ENCODE data around the gene UGT3A2. TPM values are rescaled to one million over a fixed set of nuclear protein-coding genes. Genes with fewer than 3 reads are reported as not detected.

Gene UGT3A2, protein sequence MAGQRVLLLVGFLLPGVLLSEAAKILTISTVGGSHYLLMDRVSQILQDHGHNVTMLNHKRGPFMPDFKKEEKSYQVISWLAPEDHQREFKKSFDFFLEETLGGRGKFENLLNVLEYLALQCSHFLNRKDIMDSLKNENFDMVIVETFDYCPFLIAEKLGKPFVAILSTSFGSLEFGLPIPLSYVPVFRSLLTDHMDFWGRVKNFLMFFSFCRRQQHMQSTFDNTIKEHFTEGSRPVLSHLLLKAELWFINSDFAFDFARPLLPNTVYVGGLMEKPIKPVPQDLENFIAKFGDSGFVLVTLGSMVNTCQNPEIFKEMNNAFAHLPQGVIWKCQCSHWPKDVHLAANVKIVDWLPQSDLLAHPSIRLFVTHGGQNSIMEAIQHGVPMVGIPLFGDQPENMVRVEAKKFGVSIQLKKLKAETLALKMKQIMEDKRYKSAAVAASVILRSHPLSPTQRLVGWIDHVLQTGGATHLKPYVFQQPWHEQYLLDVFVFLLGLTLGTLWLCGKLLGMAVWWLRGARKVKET
- 0.39 TPM in 1 of 2 replicates, not detected in the other for total RNA-seq (2014; rRNA removed; shearing (Covaris generic))

DNA sequence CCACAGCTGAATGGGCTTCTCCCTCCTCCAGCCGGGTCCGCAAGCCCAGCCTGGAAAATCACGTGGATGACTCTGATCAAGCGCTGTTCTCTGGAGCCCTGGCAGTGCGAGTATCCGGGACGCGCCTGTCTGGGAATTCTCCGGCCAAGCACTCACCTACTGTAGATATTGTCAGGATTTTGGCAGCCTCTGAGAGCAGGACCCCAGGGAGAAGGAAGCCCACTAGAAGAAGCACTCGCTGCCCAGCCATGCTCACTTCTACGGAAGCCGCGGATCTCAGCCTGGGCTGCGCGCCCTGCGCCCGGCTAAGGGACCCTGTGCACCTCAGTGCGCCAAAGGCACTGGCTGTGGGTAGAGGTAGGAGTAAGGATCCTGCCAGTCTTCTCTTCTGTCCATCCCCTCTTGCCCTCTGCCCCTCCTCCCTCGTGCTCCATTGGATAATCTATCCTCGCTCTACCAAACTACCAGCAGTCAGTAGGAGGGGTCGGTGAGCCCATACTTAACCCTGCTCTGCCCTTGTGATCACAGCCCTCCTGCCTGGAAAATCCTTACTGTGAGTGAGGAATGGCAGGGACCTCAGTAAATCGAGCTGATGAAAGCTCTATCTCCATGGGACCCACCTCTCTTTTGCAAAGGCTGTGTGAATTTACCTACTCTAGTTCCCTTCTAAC is at the start of gene UGT3A2:
TSS of gene UGT3A2 (minus strand) at position 343 of the 671 bp plus-strand sequence. CDS start at position 250, 93 bp downstream.
- DNase-seq (ENCODE audit: low read depth) = no peak

DNA sequence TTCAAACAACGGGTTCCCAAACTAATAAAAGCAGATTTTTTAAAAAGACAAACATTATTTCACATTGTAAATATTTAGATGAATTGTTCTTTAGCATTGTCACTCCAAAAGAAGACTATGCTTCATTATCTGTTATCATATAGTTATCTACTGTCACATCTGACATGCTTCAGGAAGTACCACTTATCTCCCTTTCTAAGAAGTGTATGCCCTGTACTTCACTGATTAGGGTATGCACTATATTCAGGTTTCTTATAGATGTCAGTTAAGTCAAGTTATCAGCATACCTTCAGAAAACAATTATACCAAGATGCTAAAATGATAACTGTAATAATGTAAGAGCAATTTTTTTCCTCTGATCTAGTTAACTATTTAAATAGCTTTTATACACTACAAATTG is 44.6 kb upstream of the UGT3A2 start:
- no peak for DNase-seq (ENCODE audit: low read depth)

- DNase-seq (ENCODE audit: low read depth) = no peak
Observed at GRCh38 chr5:36108758-36109460, 42.2 kb upstream of the UGT3A2 start.

DNA sequence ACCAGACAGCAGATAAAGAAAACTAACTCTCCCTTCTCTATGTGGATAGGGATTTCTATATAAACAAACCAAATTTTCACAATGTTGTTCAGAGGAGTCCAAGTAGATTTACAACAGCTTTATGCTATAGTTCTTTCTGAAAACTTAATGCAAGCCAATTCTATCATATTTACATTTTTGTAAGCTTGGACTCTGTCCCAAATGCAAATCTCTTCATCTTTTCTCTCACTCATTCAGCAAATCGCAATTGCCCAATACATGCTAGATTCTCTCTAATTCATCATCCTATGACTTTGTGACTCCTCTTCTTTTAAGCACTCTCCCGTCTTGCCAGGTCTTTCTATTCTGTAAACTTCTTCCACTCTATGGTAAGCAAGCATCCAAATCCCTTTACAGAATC is 39.1 kb upstream of the UGT3A2 start:
- DNase-seq (ENCODE audit: low read depth) = no peak

DNA sequence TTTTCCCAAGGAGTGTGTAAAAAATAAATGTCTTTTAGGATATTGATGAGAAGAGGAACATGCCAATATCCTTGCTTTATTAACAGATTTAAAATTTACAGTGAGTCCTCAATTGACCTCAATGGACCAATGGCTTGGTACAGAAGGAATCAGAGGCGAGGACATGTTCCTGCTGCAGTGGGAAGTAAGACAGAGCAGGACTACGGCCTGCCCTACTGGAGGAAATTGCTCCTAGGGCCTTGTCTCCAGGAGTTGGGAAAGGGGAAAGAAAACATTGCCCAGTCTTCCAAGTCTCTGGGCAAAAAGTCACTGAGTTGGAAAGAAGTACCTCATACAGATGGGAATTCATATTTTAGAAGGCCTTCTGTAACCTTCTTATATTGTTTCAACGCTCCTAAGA is 33.1 kb upstream of the UGT3A2 start:
- DNase-seq (ENCODE audit: low read depth) = no peak

- DNase-seq (ENCODE audit: low read depth) = no peak
Observed at GRCh38 chr5:36096486-36096885, 29.8 kb upstream of the UGT3A2 start.

- peak; percentile 53 for DNase-seq (ENCODE audit: low read depth)
Observed at GRCh38 chr5:36089989-36090388, 23.3 kb upstream of the UGT3A2 start.

DNA sequence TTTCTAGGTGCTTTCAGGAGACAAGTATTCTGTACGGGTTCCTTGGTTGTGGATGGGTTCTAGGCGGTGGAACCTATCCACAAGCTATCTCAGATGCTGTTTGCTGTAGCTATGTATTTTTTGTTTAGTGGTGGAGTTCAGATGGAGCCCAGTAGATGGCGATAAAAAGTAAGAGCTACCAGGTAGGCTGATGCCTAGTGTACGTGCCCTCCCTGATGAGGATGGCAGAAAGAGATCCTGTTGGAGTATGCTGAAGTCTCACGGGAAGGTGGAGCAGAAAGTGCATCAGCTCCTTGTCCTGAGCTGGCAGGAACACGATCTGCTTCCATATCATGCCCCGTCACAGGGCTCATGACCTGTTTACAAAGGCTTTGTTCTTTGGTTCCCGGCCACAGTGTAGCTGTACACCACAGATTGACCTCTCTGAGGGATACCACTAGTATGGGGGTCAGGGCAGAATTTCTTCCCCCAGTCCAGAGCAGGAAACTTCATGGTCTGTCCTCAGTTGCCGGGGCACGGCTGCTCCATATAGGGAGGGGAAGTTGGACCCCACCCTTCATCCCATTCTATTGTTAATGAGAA is 12.6 kb upstream of the UGT3A2 start:
- DNase-seq (ENCODE audit: low read depth) = peak; percentile 56

DNA sequence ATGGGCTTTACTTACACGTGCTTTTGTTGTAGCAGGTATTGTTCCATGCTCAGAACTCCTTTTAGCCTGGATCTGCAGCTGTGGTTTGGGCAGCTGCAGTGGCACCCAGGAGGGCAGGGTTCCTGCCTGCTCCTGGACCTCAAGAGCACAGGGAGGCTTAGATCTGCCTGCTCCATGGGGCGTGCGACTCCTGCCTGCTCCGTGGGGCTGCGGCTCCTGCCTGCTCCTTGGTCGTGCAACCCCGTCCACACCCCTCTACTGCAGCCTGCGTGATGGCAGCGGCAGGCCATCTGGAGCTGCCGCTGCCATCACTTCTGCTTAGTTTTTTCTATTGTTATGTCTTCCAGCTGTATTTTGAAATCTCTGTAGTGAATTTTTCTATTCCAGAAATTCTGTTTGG is 11.7 kb upstream of the UGT3A2 start:
- no peak for DNase-seq (ENCODE audit: low read depth)

DNA sequence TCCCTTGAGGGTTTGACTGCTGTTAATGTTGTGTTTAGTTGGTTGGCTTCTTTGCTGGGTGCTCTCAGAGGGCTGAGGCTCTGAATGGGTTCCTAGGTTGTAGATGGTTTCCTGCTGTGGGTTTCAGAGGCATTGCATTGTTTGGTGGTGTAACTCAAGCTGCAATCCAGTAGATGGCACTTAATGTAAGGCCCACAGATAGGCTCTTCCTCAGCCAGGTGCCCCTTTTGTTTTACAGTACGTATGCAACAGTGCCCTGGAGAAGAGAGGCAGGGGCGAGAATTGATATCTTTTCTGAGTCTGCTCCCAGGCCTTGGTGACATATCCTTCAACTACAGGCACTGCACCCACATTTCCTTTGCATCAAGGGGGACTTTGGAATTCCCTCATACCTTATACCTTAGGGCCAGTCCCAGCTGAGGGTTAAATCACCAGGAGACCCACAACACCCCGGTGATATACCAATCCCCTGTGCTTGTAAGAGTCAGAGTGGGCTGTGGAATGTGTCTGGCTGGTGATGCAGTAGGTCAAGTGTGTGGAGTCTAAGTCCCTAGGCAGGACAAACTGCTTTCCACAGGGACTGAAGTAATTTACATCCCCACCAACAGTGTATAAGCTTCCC is 7.0 kb upstream of the UGT3A2 start:
- DNase-seq (ENCODE audit: low read depth) = peak; percentile 12

- DNase-seq (ENCODE audit: low read depth) = peak; percentile 61
Observed at GRCh38 chr5:36070687-36071571, 4.2 kb upstream of the UGT3A2 start.

DNA sequence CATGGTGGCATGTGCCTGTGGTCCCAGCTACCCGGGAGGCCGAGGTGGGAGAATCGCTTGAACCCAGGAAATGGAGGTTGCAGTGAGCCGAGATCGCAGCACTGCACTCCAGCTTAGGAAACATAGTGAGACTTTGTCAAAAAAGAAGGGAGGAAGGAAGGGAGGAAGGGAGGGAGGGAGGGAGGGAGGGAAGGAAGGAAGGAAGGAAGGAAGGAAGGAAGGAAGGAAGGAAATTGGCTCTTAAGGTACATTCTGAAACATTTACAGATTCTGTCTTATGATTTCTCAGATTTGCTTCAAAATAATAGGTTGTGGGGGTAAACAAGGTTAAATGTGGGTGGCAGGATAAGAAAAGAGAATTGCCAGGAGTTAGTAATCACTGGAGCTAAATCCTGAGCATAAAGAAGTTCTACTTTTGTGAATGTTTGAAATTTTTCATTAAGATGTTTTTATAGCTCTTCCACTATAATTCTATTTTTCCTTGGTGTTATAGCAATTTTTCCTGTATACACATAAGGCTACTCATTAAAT is 2.1 kb upstream of the UGT3A2 start:
- no peak for DNase-seq (ENCODE audit: low read depth)

DNA sequence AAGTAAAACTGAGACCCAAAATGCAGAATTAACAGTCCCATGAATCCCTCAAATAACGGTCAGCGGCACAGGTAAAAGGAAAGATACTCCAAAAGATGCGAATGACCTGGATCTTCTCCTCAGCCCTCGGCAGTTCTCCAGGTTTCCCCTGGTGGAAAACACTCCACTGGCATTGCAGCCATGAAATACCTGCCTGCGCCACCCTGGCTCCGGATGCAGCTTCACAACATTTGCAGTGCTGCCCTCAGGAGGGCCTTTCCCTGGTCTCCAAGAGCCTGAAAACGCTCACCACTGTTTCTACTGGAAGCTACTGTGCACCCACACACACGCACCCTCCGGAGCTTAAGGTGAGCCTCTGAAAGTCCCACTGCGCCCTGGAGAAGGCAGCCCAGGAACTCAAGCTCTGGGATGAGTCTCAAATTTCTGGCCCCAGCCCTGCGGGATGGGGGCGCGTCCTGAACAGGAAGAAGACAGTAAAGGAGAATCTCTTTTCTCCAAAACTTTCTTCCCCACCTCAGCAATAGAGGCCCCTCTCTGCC is 612 bp downstream of the UGT3A2 start:
- no peak for DNase-seq (ENCODE audit: low read depth)

DNA sequence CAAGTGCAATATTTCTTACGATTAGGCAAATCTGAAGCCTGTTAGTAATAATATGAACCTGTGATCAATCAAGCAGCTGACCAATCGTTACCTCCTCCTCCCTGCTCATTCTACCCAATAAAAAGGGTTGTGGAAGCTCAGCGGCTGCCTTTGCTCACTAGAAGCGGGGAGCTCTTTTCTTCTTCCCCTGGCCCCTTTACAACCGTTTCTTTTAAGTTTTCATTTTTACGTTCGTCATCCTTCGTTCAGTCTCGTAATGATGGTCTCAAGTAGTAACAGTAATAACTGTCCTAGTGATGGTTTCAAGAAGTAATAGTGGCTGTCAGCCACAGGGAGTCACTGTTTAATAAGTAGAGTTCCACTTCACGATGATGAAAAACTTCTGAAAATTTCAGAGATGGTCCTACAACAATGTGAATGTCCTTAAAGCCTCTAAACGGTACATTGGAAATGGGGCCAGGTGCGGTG is 6.2 kb downstream of the UGT3A2 start:
- DNase-seq (ENCODE audit: low read depth) = peak; percentile 45

- peak; percentile 69 for DNase-seq (ENCODE audit: low read depth)
Observed at GRCh38 chr5:36059571-36060419, 6.9 kb downstream of the UGT3A2 start.

DNA sequence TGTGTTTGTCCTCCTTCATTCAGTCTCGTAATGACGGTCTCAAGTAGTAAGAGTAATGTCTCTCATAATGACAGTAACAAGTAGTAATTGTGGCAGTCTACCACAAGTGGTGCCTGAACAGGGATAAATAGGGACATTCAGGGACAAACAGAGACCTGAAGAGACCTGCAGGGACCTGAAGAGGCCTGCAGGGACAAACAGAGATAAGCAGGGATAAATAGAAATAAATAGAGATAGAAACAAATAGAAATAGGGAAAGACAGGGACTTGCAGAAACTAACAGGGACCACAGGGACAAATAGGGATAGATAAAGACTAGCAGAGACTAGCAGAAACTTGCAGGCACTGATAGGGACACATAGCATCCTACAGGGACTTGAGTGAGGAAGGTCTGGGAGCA is 7.9 kb downstream of the UGT3A2 start:
- no peak for DNase-seq (ENCODE audit: low read depth)

GRCh38 chr5:36057386-36057785 is 9.3 kb downstream of the UGT3A2 start:
- DNase-seq (ENCODE audit: low read depth) = no peak

DNA sequence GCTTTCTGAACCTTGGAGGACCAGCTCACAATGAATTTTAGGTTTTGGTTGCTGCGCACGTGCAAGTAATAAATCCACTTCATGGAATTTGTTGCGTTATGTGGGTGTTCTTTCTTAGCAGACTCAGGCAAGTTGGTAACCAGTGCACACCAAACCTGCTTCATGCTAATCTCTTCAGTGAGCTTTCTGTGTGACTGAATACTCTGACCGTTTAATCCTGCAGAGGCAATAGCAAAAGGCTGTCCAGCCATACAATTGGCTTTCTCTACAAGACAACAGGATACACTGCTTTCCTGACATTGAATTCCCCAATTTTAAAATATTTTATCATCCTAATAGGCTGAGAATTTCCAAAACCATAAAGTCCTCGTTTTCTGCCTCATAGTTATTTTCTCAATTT is 10.3 kb downstream of the UGT3A2 start:
- no peak for DNase-seq (ENCODE audit: low read depth)

DNA sequence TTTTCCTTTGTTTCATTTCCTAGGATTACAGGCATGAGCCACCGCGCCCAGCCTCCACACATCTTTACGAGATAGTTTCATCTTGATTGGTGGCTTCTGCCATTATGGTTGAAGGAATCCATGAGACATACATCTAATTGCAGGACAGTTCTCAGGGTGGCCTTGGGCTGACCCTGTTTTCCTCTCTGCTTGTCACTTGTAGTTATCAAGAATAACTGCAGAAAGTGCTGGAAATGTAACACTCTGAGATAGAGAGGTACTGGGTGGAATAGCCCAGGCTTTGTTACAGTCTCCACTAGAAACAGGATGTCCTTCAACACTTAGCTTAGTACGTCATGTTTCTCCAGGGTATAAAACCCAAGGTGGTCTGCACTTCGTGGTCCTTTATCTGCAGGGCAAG is 10.7 kb downstream of the UGT3A2 start:
- DNase-seq (ENCODE audit: low read depth) = no peak

Measured in RPMI7951 (cell line).